Activated naive CD8-positive, alpha-beta T cell treated with anti-CD3 and anti-CD28 coated beads, Interleukin-2, amount 10 ng/mL, durations not matched to agents 7 days and 5 days (primary cell): ENCODE data around the gene TGFBR2. TPM values are rescaled to one million over a fixed set of nuclear protein-coding genes. Genes with fewer than 3 reads are reported as not detected.

ENCODE experiments used
- ATAC-seq: fragments of 150-1000 bp; cut with Tn5 transposase; one replicate; pipeline ENCODE4 v1.10.0; 2021; ENCODE audit warnings: low read depth, moderate library complexity
- POLR2A ChIA-PET: fragments of 350-600 bp; sonication (Branson Sonifier 250); formaldehyde crosslinking; loops from one replicate; lab custom pipeline; 2021; ENCODE audit warnings: antibody characterized with exemption; lab: Charles Lee
- DNase-seq: peaks from one replicate; pipeline ENCODE4 v3.0.0; 2021
- H3K27ac Mint-ChIP-seq: one replicate; pipeline ENCODE4 v1.8.0; 2022; ENCODE audit warnings: mild to moderate bottlenecking, mixed read lengths
- H3K27me3 Mint-ChIP-seq: one replicate; pipeline ENCODE4 v1.8.0; 2022; ENCODE audit warnings: mild to moderate bottlenecking, moderate library complexity, mixed read lengths
- H3K36me3 Mint-ChIP-seq: one replicate; pipeline ENCODE4 v1.8.0; 2021; ENCODE audit warnings: mild to moderate bottlenecking, mixed read lengths
- H3K4me1 Mint-ChIP-seq: one replicate; pipeline ENCODE4 v1.8.0; 2021; ENCODE audit warnings: mixed read lengths
- H3K4me3 Mint-ChIP-seq: one replicate; pipeline ENCODE4 v1.8.0; 2022; ENCODE audit warnings: mild to moderate bottlenecking, moderate library complexity, mixed read lengths
- H3K9me3 Mint-ChIP-seq: one replicate; pipeline ENCODE4 v1.8.0; 2021; ENCODE audit warnings: mixed read lengths
- total RNA-seq, 2 experiments: library from RNA; stranded (reverse); gene quantifications; one replicate each; pipeline ENCODE4 v1.2.3, GENCODE V29; 2021

TGFBR2 gene
- total RNA-seq, 2 experiments from 2014 or later, result 86.9 to 92.2 TPM

DNA sequence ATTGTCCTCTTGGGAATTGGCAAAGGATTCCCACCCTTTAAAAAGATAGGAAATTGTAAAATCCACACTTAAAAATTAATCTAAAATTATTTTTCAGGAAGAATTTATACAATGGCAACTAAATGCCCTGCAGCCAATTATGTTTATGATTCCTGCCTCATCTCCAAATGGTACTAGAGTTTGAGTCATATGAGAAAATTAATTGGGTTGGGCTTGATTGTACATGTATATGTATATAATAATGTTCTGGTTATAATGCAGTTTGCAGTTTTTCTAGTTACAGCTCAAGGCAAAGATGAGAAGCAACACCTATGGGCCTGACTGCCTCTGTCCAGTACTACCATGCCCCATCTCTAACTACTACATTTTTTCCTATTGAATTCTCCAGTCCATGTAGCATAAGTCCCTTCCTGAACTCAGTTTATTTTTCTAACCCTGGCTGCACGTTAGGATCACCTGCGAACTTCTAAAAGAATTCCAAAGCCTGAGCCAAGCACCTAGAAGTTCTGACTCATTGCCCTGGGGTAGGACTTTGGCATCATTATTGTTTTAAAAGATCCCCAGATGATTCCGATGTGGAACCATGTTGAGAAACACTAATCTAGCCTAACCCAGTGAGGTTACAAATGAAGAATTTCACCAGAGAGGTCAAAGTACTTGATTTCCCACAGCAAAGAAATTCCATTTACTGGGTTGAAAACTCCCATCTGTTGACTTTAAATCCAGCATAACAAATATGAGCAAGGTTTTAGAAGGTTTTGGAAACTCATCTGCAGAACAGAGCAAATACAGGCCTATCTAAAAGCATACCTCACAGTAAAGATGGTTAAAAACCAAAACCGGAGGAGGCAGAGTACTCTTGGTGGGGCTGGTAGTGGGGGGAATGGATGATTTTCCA is 19.4 kb downstream of the TGFBR2 start:
- H3K27ac Mint-ChIP-seq, result peak overlapping the region; percentile 70
- POLR2A ChIA-PET, result interaction anchor here (0.9 to 3.8 kb wide), 3 partner anchors 17 to 40 kb away, joined by 3 to 13 read pairs (median 5); partner anchors contain the start of gene TGFBR2
- peaks cover 87% of the 10 kb centered on the region for H3K4me1 Mint-ChIP-seq
- peak overlapping the region; percentile 54 for H3K4me3 Mint-ChIP-seq
- no peak for ATAC-seq
- H3K27me3 Mint-ChIP-seq, result no peaks in the 10 kb centered on the region
- H3K9me3 Mint-ChIP-seq, result no peaks in the 10 kb centered on the region
- DNase-seq, result no peak
- H3K36me3 Mint-ChIP-seq, result peaks cover 37% of the 10 kb centered on the region

DNA sequence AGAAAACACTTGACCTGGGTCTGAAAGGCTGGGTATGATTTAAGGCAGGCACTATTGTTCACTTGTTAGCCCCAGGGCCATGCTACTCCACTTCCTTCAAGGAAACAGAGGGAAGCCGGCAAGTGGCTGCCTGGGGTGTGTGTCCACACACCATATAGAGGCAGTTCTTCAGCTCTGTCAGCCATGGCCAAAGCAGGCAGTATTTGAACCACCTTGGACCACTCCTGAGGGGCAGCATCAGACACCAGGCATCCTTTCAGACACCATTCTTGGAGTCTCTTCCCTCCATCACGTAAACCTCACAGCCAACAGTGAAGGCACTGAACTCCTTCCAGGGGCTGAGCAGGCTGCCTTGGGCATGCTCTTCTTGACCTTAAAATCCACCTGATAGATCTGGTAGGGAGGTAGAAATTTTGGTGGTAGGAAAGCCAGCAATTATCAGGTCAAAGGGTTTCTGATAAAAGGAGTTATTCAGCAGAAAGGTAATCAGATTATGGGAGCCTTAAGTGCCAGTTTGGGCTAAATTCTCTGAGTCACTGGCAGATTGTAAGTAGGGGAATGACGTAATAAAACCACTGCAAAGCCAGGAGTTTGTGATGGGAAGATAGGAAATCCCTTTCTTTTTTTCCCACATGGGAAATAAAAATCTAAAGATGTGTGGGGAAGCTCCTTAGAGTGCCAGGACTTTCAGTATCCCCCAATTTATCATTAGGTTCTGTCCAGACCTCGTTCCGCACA is 20.2 kb downstream of the TGFBR2 start:
- POLR2A ChIA-PET, result interaction anchor here (0.8 to 1.2 kb wide), 2 partner anchors 20 to 32 kb away, joined by 3 to 4 read pairs; partner anchors contain the start of gene TGFBR2
- H3K4me3 Mint-ChIP-seq, result peak overlapping the region; percentile 54
- ATAC-seq (no peak), DNase-seq (no peak)
- no peaks in the 10 kb centered on the region for H3K27me3 Mint-ChIP-seq
- no peaks in the 10 kb centered on the region for H3K9me3 Mint-ChIP-seq
- H3K36me3 Mint-ChIP-seq, result peaks cover 34% of the 10 kb centered on the region
- H3K27ac Mint-ChIP-seq, result peak overlapping the region; percentile 70
- peaks cover 86% of the 10 kb centered on the region for H3K4me1 Mint-ChIP-seq

DNA sequence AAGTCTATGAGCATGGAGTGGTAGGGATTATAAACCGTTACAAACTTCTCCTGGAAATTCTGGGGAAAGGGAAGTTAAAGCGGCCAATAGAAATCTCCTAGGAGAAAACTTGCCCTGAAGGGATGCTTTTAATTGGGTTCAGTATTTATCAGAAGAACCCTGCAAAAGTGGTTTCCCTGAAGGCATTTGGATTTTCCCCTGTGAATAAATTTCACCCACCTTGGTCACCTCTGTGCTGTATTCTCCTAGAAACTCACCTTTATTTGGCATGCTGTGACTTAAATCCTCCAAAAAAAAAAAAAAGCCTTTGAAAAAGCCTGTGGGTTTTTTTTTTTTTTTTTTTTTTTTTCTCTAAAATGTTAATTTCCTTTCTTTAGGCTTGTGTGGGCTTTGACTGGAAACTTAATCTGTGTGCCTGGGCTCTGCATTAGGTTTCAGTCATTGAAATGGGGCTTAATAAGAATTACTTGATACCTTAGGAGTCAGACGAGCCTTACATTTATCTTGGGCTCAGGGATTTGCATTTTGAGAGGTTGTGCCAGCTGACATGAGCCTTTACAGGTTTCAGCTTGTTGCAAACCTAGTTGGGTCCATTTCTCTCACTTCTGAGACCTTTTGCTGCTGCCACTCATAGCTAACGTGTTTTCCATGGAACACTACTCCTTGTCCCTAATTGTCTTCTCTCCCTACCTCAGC is 22.0 kb downstream of the TGFBR2 start:
- H3K27me3 Mint-ChIP-seq, result no peaks in the 10 kb centered on the region
- no peak for ATAC-seq
- peak overlapping the region; percentile 89 for H3K27ac Mint-ChIP-seq
- H3K9me3 Mint-ChIP-seq, result no peaks in the 10 kb centered on the region
- peak overlapping the region; percentile 59 for H3K4me3 Mint-ChIP-seq
- POLR2A ChIA-PET, result interaction anchor here (0.7 to 2.2 kb wide), 7 partner anchors 12 to 37 kb away, joined by 4 to 33 read pairs (median 9); partner anchors contain the start of gene TGFBR2
- peaks cover 34% of the 10 kb centered on the region for H3K36me3 Mint-ChIP-seq
- no peak for DNase-seq
- H3K4me1 Mint-ChIP-seq, result peaks cover 87% of the 10 kb centered on the region

DNA sequence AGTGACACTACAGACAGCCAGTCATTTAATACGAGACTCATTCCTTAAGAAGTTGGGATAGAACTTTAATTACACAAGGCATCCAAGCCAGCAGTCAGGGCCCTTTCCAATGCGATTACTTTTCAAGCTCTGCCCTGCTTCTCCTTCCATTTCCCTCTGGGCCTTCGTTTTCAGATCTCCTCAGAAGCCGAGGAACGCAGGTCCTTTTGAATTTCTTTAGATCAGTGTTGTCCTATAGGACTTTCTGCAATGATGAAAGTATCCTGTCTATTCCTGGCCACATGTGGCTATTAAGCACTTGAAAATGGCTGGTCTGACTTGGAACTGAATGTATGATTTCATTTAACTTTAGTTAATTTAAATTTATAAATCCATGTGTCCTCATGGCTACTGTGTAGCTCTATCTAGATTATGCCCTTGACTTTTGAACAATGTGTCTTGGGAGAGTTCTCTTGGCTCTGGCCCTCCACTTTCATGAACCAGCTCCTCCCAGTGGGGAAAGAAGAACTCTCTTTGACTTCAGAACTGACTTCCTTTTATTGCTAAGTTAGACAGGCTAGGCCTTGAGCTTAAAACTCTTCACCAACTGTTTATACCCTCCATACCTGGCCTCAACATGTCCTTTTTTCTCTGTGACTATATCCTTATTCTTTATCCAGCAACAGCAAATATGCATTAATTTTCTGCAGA is 22.6 kb downstream of the TGFBR2 start:
- peaks cover 28% of the 10 kb centered on the region for H3K36me3 Mint-ChIP-seq
- peak overlapping the region; percentile 89 for H3K27ac Mint-ChIP-seq
- POLR2A ChIA-PET, result interaction anchor here (0.5 to 2.2 kb wide), 8 partner anchors 13 to 1314 kb away, joined by 3 to 33 read pairs (median 8); partner anchors contain the start of gene TGFBR2
- DNase-seq (no peak), ATAC-seq (peak; percentile 49)
- no peaks in the 10 kb centered on the region for H3K9me3 Mint-ChIP-seq
- no peaks in the 10 kb centered on the region for H3K27me3 Mint-ChIP-seq
- peaks cover 81% of the 10 kb centered on the region for H3K4me1 Mint-ChIP-seq
- peak overlapping the region; percentile 61 for H3K4me3 Mint-ChIP-seq

DNA sequence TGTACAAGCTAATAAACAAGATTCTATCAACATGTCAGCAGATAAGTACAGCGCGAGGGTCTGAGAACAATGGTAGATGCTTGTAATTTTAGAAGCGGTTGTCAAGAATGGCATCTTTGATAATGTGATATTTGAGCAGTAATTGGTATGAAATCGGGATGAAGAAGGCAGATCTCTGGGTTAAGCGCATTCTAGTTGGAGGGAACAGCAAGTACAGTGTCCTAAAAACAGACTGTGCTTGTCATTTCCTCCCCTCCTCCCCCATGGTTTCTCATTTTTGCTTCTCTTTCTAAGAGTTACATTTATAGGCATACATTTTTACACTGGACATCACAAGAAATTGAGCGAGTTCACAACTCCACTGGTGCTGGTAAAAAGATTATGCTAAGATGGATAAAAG is 23.3 kb downstream of the TGFBR2 start:
- ATAC-seq, result no peak
- H3K27ac Mint-ChIP-seq, result peak overlapping the region; percentile 89
- POLR2A ChIA-PET, result interaction anchor here (0.5 to 2.2 kb wide), 7 partner anchors 13 to 1314 kb away, joined by 3 to 33 read pairs (median 9); partner anchors contain the start of gene TGFBR2
- no peaks in the 10 kb centered on the region for H3K9me3 Mint-ChIP-seq
- peaks cover 81% of the 10 kb centered on the region for H3K4me1 Mint-ChIP-seq
- no peak for DNase-seq
- H3K4me3 Mint-ChIP-seq, result peak overlapping the region; percentile 61
- peaks cover 24% of the 10 kb centered on the region for H3K36me3 Mint-ChIP-seq
- no peaks in the 10 kb centered on the region for H3K27me3 Mint-ChIP-seq

DNA sequence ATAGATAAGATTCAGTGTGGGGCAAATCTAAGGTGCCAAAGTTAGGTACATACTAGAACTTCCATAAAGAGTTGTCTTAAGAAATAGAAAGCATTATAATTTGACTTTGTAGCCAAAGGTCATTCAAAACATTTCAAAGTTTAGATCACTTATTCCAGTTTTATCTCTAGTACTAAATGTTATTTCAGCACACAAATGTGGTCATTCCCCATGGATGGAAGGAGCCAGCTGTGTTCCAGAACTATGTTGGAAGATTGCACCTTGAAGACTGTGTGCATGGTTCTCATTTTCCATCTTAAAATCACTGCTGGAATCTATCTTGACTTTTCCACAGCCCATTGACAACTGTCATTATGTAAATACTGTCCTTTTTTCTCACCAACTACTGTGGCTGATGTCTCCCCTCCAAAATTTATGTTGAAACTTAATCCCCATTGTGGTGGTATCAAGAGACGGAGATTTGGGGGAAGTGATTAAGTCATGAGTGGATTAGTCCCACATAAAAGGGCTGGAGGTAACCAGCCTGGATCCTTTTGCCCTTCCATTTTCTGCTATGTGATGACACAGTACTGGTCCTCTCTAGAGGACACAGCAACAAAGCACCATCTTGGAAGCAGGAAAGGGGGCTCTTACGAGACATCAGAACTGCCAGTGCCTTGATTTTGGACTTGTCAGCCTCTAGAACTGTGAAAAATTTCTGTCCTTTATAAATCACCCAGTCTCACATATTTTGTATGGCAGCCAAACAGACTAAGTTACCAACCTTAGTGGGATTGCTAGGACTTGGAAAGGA is 24.0 kb downstream of the TGFBR2 start:
- no peak for ATAC-seq
- peaks cover 84% of the 10 kb centered on the region for H3K4me1 Mint-ChIP-seq
- peaks cover 28% of the 10 kb centered on the region for H3K36me3 Mint-ChIP-seq
- H3K27ac Mint-ChIP-seq, result peak overlapping the region; percentile 89
- H3K4me3 Mint-ChIP-seq, result peak overlapping the region; percentile 61
- no peak for DNase-seq
- no peaks in the 10 kb centered on the region for H3K27me3 Mint-ChIP-seq
- POLR2A ChIA-PET, result interaction anchor here (1.0 to 2.6 kb wide), 7 partner anchors 8 to 27 kb away, joined by 7 to 33 read pairs (median 15); partner anchors contain the start of gene TGFBR2
- H3K9me3 Mint-ChIP-seq, result no peaks in the 10 kb centered on the region

DNA sequence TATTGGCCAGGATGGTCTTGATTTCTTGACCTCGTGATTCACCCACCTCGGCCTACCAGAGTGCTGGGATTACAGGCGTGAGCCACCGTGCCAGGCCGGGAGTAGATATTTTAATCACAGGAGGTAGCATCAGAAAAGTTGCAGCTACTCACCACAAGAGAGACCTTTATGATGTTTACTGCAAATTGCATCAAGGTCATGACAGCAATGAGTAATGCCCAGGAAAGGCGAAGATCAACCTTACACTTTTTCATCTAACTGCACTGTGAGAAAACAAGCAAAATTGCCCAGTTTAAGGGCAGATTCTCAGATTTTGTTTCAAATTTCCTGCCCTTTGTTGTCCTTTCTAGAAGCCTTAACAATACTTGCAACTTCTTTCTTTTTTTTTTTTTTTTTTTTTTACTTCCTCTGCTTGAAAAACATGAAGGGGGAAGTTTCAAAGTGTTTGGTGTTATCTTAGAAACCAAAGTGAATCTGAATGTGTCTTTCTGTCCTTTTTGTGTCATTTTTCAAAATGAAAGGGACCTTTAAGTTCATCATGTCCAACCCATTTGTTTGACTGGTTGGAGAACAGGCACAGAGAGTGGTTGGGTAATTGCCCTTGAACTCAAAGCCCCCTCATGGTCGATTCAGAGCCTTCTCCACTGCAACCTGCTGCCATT is 25.0 kb downstream of the TGFBR2 start:
- H3K4me3 Mint-ChIP-seq, result peak overlapping the region; percentile 79
- no peak for DNase-seq
- ATAC-seq, result peak; percentile 63
- H3K4me1 Mint-ChIP-seq, result peaks cover 82% of the 10 kb centered on the region
- H3K27me3 Mint-ChIP-seq, result no peaks in the 10 kb centered on the region
- POLR2A ChIA-PET, result interaction anchor here (1.0 to 2.6 kb wide), 8 partner anchors 8 to 26 kb away, joined by 3 to 21 read pairs (median 7); partner anchors contain the start of gene TGFBR2
- H3K27ac Mint-ChIP-seq, result peak overlapping the region; percentile 89
- H3K9me3 Mint-ChIP-seq, result no peaks in the 10 kb centered on the region
- peaks cover 23% of the 10 kb centered on the region for H3K36me3 Mint-ChIP-seq

DNA sequence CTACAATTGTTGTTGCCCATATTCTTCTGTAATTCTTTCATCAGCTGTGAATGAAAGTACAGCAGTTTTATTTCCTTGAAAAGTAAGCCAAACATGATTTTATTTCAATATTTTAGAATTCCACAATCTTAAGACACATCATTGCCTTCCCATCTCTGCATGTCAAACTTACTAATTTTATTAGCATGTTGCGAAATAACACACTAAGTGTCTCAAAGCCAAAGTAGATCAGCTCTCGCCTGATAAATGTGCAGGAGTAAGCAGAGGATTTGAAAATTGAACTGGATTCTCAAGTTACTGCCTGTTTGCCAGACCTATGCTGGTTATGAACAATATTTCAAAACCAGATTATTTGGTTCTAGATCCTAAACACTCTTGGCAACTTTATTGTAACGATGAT is 25.7 kb downstream of the TGFBR2 start:
- ATAC-seq (no peak), DNase-seq (no peak)
- Mint-ChIP-seq H3K27me3 (no peaks in the 10 kb centered on the region), H3K9me3 (no peaks in the 10 kb centered on the region), H3K36me3 (peaks cover 24% of the 10 kb centered on the region), H3K4me1 (peaks cover 84% of the 10 kb centered on the region), H3K27ac (peak overlapping the region; percentile 89), H3K4me3 (peak overlapping the region; percentile 79)
- POLR2A ChIA-PET, result interaction anchor here (1.1 to 2.6 kb wide), 7 partner anchors 8 to 26 kb away, joined by 3 to 21 read pairs (median 7); partner anchors contain the start of gene TGFBR2

DNA sequence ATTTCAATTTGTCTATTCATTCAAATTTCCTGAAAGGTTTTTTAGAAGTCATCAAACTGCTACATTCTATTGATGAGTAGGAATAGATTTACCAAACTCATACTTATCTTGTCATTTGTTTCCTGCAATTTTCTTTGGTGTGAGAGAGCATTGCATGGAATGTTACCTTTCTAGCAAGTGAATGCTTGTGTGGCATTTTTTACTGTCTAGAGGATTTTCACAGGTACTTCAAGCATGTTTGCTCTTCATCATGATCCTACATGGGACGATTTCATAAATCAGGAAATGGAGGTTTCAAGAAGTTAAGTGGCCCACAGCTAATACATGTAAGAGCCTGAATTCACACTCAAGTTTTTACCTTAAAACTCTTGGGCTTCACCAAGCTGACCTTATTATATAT is 26.1 kb downstream of the TGFBR2 start:
- ATAC-seq (no peak), DNase-seq (no peak)
- no peaks in the 10 kb centered on the region for H3K9me3 Mint-ChIP-seq
- POLR2A ChIA-PET, result interaction anchor here (1.9 to 2.6 kb wide), 4 partner anchors 12 to 25 kb away, joined by 7 to 21 read pairs (median 15); partner anchors contain the start of gene TGFBR2
- H3K36me3 Mint-ChIP-seq, result peaks cover 28% of the 10 kb centered on the region
- peaks cover 86% of the 10 kb centered on the region for H3K4me1 Mint-ChIP-seq
- no peaks in the 10 kb centered on the region for H3K27me3 Mint-ChIP-seq
- peak overlapping the region; percentile 89 for H3K27ac Mint-ChIP-seq
- H3K4me3 Mint-ChIP-seq, result peak overlapping the region; percentile 79

DNA sequence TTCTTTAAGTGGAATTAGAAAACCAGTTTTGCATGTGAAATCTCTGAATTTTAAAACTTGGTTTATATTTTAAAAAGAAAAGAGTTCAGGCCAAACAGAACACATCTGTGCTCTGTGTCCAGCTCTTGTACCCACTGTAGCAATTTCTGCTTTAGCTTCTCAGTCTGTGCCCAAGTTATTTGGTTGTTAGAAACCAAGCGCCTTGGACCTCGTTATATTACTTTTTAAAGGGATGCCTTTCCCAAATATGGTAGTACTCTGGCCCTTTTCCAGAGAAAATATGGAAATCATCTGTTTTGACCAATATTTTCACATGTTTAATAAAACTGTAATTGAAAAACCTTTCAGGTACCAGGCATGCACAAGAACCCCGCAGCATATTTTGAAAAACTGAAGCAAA is 27.3 kb downstream of the TGFBR2 start:
- Mint-ChIP-seq H3K27ac (peak overlapping the region; percentile 39), H3K4me3 (peak overlapping the region; percentile 12), H3K36me3 (peaks cover 38% of the 10 kb centered on the region)

More for the DNA sequence above, 27.3 kb downstream of the TGFBR2 start:
- DNase-seq (no peak), ATAC-seq (no peak)
- H3K4me1 Mint-ChIP-seq, result peaks cover 88% of the 10 kb centered on the region
- H3K27me3 Mint-ChIP-seq, result no peaks in the 10 kb centered on the region
- POLR2A ChIA-PET, result interaction anchor here (0.7 to 3.7 kb wide), 3 partner anchors 16 to 26 kb away, joined by 3 to 45 read pairs (median 4); partner anchors contain the start of gene TGFBR2
- H3K9me3 Mint-ChIP-seq, result no peaks in the 10 kb centered on the region
